HG02981 (cell line): Measurements from ENCODE around the gene NBPF3.
"Not testable (repeated sequence)": the region's sequence is repeated elsewhere in the genome, so short reads cannot be mapped to it uniquely, and the experiment has no call there.

ENCODE experiments used
- ATAC-seq: cut with Tn5 transposase; IDR thresholded peaks from one replicate; pipeline ENCODE4 v1.9.1; 2021; ENCODE audit warnings: mild to moderate bottlenecking, moderate library complexity; ENCODE audit not compliant: unreplicated experiment

The NBPF3 gene

GRCh38 chr1:21437341-21437640 is 2.6 kb upstream of the NBPF3 start:
- ATAC-seq, result no peak

DNA sequence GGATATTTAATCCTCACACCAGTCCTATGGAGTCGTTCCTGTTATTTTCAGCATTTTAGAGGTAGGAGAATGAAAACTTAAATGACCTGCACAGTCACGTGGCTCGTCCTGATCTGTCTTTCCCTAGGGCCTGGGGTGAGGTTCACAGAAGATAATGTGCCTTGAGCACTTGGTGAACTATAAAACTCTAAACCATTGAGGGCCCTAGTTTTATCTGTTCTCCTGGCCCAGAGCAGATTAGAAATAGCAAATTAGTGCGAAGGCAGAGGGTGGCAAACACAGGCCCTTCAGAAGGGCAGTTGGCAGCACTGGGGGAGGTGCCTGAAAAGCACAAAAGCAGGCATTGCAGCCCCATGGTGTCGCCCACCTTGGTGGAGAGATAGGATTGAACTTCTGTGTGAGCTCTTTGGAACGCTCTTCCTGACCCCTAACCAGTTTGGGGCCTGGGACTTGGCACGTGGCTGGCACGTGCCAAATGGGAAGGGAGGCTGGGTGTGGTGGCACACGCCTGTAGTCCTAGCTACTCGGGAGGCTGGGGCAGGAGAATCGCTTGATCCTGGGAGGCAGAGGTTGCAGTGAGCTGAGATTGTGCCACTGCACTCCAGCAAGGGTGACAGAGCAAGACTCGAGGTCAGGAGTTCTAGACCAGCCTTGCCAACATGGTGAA is 1.2 kb upstream of the NBPF3 start:
- not testable (repeated sequence) for ATAC-seq

DNA sequence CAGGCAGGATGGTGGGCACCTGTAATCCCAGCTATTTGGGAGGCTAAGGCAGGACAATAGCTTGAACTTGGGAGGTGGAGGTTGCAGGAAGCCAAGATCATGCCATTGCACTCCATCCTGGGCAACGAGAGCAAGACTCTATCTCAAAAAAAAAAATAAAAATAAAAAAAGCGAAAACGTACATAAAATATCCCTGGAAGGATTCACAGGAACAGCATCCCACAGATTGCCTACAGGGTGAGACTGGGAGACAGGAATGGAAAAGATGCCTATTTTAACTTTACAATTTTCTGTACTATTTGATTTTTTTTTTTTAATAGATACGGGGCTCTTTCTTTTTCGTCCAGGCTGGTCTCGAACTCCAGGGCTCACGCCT is 604 bp upstream of the NBPF3 start:
- no peak for ATAC-seq

GRCh38 chr1:21440630-21441125 is 741 bp downstream of the NBPF3 start:
- not testable (repeated sequence) for ATAC-seq

- ATAC-seq, result not testable (repeated sequence)
Measured at GRCh38 chr1:21446647-21447046, 6.7 kb downstream of the NBPF3 start.

DNA sequence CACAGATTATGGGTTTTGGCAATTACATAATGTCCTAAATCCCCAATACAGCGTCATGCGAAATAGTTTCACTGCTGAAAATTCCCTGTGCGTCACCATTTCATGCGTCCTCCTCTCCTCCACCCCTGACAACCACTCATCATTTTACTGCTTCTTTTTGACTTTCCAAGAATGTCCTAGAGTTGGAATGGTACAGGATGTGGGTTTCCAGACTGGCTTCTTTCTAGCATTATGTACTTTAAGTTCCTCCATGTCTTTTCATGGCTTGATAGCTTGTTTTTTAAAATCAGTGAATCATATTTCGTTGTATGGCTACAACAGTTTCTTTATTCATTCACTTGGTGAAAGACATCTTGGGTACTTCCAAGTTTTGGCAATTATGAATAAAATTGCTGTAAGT is 7.4 kb downstream of the NBPF3 start:
- no peak for ATAC-seq

DNA sequence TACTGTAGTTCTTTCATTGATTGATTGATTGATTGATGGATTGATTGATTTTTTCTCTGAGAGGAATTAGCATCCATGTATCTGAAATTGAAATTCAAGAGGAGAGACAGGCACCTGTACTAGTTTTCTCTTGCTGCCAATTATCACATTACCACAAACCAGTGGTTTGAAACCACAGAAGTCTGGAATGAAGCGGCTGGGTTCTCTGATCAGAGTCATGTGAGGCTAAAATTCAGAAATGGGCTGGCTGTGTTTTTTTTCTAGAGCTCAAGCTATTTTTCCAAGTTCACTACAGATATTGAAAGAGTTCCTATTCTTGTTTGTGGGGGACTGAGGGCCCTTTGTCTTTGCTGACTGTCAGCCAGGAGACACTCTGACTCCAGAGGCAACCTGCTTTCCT is 10.0 kb downstream of the NBPF3 start:
- no peak for ATAC-seq

- ATAC-seq, result no peak
Measured at GRCh38 chr1:21451212-21451611, 11.3 kb downstream of the NBPF3 start.

- no peak for ATAC-seq
Measured at GRCh38 chr1:21451981-21452411, 12.1 kb downstream of the NBPF3 start.

DNA sequence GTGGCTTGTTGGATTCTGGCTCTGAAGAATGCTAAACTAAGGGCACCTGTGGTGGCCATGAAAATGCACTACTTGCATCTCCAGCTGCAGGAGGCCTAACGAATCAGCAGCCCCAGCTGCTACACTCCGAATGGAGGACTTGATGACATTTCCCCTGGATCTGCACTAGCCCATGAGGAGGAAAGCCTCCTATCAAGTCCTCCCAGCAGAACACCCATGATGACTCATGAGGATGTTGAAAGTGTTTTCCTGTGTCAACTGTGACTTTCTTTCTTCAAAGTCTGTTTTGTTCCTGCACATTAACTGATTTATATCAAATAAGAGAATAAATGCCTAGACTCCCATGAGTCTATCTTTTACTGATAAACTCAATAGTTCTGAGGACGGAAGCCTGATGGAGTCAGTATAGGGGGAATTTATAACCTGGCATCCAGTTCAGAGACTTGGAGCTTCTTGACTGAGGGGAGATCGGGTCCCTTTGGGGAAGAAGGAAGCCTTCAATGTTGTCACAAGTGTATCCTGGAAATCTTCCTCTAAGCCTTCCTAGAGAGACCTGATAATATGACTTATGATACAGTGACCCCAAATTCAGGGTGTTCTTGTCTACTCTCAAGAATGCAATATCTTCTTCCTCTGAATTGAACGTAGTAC is 14.2 kb downstream of the NBPF3 start:
- not testable (repeated sequence) for ATAC-seq

- not testable (repeated sequence) for ATAC-seq
Measured at GRCh38 chr1:21454904-21455303, 15.0 kb downstream of the NBPF3 start.

GRCh38 chr1:21457654-21458053 is 17.7 kb downstream of the NBPF3 start:
- no peak for ATAC-seq

DNA sequence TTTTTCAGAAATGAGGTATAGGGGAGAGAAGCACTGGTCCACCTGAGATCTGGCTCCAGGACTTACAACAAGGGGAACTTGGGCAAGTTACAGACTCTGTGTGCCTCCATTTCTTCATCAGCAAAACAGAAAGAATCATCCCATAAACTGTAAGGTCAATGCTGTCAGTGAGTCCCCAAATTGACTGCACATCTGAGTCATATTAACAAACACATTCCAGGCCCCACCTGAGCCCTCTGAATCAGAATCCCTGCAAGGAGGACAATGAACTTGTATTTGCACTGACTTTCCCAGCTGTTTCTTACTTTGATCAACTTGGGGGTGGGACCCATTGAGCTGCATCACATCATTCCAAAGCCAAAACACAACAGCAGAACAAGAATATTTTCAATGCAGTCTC is 25.2 kb downstream of the NBPF3 start:
- ATAC-seq, result not testable (repeated sequence)

DNA sequence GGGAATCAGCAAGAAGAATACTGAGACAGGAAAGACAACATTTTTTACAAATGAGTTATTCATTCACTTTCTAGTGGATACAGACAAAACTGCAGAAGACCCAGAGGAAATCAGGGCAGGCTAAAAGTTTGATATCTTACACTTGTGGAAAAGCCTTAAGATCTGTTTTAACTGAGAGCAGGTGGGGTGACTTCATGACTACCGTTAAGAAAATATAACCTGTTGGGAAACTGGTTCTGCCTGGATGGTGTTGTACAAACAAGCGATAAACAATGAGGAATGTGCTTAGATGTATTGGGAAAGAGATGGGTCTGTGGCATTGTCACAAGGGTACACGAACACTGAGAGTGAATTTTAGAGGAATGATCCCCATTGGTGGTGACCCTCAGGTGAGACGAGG is 28.0 kb downstream of the NBPF3 start:
- not testable (repeated sequence) for ATAC-seq

GRCh38 chr1:21468599-21468998 is 28.7 kb downstream of the NBPF3 start:
- no peak for ATAC-seq

DNA sequence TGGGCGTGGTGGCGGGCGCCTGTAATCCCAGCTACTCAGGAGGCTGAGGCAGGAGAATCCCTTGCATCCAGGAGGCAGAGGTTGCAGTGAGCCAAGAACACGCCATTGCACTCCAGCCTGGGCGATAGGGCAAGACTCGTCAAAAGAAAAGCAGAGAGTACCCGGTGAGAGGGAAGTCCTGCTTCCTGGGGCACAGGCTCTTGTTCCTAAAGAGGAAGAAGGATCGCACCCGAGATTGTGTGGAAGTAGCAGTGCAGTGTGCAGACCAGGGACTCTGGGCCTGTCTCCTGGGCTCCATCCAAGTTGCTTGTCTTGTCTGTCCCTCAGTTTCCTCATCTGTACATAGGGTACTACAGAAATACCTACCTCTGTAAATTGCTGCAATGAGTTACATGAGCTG is 29.6 kb downstream of the NBPF3 start:
- ATAC-seq, result no peak

DNA sequence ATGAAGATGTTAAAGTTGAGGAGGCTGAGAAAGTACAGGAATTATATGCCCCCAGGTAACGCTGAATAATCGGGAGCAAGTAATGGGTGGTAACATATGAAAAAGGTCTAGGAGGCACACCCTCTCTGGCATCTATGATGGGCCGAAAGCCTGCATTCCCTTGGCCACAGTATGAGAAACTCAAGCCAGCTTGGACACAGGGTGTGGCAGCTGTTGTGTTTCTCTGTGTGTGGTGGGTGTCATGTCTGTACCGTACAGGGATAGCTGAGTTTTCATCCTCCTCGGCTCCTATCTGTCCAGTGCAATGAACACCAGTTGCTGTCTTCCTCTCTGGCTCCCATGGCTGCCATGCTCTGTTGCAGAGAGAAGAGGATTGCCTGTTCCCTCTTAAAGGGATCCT is 32.9 kb downstream of the NBPF3 start:
- ATAC-seq, result no peak

DNA sequence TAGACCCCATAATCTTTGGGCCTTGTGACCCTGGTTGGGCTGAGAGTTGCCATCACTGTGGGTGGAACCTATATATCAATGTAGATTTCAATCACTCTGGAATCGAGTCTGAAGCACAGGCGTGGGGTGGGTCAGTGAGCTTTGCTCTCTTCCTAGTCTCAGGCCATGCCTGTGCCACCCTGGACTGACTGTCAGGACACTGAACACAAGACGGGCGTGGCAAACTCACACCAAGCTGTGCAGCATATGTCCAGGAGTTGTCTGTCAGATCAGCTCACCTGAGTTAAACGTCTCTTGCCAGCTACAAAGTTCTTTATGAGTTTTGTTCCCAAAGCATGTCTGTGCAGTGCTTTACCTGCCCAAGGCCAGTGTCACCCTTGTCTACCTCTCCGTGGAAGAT is 38.4 kb downstream of the NBPF3 start:
- ATAC-seq, result no peak

DNA sequence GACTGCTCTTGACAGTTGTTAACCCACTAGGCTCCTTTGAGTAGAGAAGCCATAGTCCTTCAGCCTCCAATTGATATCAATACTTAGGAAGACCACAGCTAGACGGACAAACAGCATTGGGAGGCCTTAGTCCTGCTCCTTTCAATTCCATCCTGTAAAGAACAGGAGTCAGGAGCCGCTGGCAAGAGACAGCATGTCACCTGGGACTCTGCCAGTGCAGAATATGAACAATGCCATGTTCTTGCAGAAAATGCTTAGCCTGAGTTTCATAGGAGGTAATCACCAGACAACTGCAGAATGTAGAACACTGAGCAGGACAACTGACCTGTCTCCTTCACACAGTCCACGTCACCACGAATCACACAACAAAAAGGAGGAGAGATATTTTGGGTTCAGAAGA is 43.9 kb downstream of the NBPF3 start:
- ATAC-seq, result not testable (repeated sequence)

DNA sequence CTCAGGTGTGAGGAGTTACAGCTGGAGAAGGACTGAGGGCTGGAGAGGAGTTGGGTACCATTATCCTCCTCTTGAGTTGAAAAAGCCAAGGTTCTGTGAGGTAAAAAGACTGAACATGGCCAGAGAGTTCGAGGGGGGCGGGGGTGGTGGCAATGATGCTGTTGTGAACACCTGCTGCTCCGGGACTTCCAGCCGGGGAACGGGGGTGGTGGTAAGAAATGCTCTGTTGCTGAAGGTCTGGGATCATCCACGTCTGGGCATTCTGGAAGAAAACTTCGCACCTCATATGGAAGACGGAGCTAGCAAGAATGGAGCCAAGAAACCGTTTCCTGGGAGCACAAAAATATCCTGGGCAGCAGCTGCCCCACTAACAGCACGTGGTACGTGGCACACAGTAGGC is 49.2 kb downstream of the NBPF3 start:
- no peak for ATAC-seq

DNA sequence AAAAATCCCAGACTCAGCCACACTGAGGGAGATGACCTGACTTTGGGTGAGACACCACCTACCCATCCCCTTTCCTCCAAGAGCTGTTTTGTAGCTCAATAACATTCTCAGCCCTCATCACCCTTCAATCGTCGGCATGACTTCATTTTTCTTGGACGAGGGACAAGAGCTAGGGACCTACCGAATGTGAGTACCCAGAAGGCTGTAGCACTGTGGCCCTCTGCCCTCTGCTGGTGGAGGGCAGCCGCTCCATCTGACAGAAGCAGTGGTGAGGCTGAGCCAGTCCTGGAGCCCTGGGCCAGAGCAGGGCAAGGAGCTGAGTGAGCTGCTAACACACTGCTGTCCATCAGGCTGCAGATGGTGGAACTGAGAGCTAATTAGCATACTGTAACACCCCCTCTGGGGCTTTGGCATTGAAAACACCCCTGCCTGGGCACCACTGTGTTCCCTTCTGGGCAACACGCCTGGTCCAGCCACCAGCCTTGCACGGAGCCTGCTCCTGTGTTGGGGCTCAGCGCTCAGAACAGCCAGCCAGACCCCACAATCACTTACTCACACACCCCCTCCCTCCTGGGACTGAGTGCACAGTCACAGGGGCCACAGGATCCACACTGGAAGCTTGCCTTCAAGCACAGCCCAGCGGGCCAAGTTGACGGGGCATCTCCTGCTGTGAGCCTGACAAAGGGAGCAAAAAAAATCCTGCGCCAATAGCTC is 51.0 kb downstream of the NBPF3 start:
- no peak for ATAC-seq
